PFSK-1 (cell line): ENCODE measurements around the gene CHAD.

Experiments used
- POLR2AphosphoS5 ChIP-seq: IDR thresholded peaks from 2 replicates; pipeline ENCODE4 v1.6.1; 2012; ENCODE audit warnings: low read depth, mild to moderate bottlenecking, control low read depth, low read length, moderate library complexity
- REST ChIP-seq, 2 experiments: IDR thresholded peaks; 2 replicates each; pipeline versions ENCODE4 v1.6.1 to v1.8.0; 2011 to 2012; ENCODE audit warnings: low read depth in 2 of 2, low read length in 2 of 2, control low read depth in 1 of 2, inconsistent platforms in 1 of 2, mild to moderate bottlenecking in 1 of 2, moderate library complexity in 1 of 2; ENCODE audit not compliant: insufficient read depth in 1 of 2

GRCh38 chr17:50491505-50491904 lies 22.8 kb upstream of the CHAD start:
- TF ChIP-seq REST (IDR thresholded peaks at IDR 0.05; ENCODE audit: insufficient read depth in 1 of 2, low read depth in 2 of 2, low read length in 2 of 2) (no peak), POLR2AphosphoS5 (no peak)
